ENCODE data around the gene ELFN2. TPM values are rescaled to one million over a fixed set of nuclear protein-coding genes. Genes with fewer than 3 reads are reported as not detected.

Gene ELFN2
- total and polyA plus RNA-seq, 4 donors: 0.62 to 6.8 (median 1.6) TPM

- no peak for TF ChIP-seq CTCF (IDR thresholded peaks at IDR 0.05; ENCODE audit: control extremely low read depth, extremely low read depth)
- Histone ChIP-seq H3K9me3 (ENCODE audit: control insufficient read depth in 4 of 4, insufficient read depth in 3 of 4, low read length in 3 of 4) (no peaks in the 10 kb centered on the region), H3K36me3 (ENCODE audit: control insufficient read depth in 4 of 4, insufficient read depth in 4 of 4, low read length in 4 of 4) (no peaks in the 10 kb centered on the region), H3K27me3 (ENCODE audit: control insufficient read depth in 3 of 3, insufficient read depth in 3 of 3, low read length in 2 of 3) (peaks cover 0 to 4% (median 3%) of the 10 kb centered on the region in 3 donors), H3K9ac (ENCODE audit: insufficient read depth in 1 of 2, low read length in 2 of 2) (no peak overlapping the region), H3K4me1 (ENCODE audit: control insufficient read depth in 5 of 5, insufficient read depth in 5 of 5, low read length in 5 of 5) (peaks cover 0 to 4% (median 0%) of the 10 kb centered on the region in 5 donors), H3K27ac (ENCODE audit: low read depth in 1 of 2, low read length in 1 of 2) (no peak overlapping the region), H3K4me3 (no peak overlapping the region)
- WGBS, 2 donors: 82 to 90% methylated on average over 18 of the region's 18 CpGs
- no peak for DNase-seq
- no peak for ATAC-seq (ENCODE audit: insufficient read depth, low FRiP score)
Measured at GRCh38 chr22:37448516-37449127, 21.3 kb upstream of the ELFN2 start.

- no peak overlapping the region for H3K9ac ChIP-seq (ENCODE audit: insufficient read depth in 1 of 2, low read length in 2 of 2)
- DNase-seq (no peak), ATAC-seq (ENCODE audit: insufficient read depth, low FRiP score) (no peak)
- no peak for TF ChIP-seq CTCF (IDR thresholded peaks at IDR 0.05; ENCODE audit: control extremely low read depth, extremely low read depth)
- H3K4me3 ChIP-seq: no peak overlapping the region
- no peak overlapping the region for H3K27ac ChIP-seq (ENCODE audit: low read depth in 1 of 2, low read length in 1 of 2)
- H3K4me1 ChIP-seq (ENCODE audit: control insufficient read depth in 5 of 5, insufficient read depth in 5 of 5, low read length in 5 of 5): peaks cover 0 to 4% (median 0%) of the 10 kb centered on the region in 5 donors
- H3K36me3 ChIP-seq (ENCODE audit: control insufficient read depth in 4 of 4, insufficient read depth in 4 of 4, low read length in 4 of 4): no peaks in the 10 kb centered on the region
- 87 to 90% methylated on average over 9 of the region's 9 CpGs for WGBS, 2 donors
- peaks cover 0 to 4% (median 3%) of the 10 kb centered on the region in 3 donors for H3K27me3 ChIP-seq (ENCODE audit: control insufficient read depth in 3 of 3, insufficient read depth in 3 of 3, low read length in 2 of 3)
- peaks cover 0 to 12% (median 3%) of the 10 kb centered on the region in 4 donors for H3K9me3 ChIP-seq (ENCODE audit: control insufficient read depth in 4 of 4, insufficient read depth in 3 of 4, low read length in 3 of 4)
Measured at GRCh38 chr22:37445501-37445900, 18.2 kb upstream of the ELFN2 start.

GRCh38 chr22:37443977-37444376, 16.7 kb upstream of the ELFN2 start:
- Histone ChIP-seq H3K9ac (ENCODE audit: insufficient read depth in 1 of 2, low read length in 2 of 2) (no peak overlapping the region), H3K27me3 (ENCODE audit: control insufficient read depth in 3 of 3, insufficient read depth in 3 of 3, low read length in 2 of 3) (peaks cover 0 to 4% (median 0%) of the 10 kb centered on the region in 3 donors), H3K9me3 (ENCODE audit: control insufficient read depth in 4 of 4, insufficient read depth in 3 of 4, low read length in 3 of 4) (peaks cover 0 to 12% (median 3%) of the 10 kb centered on the region in 4 donors), H3K27ac (ENCODE audit: low read depth in 1 of 2, low read length in 1 of 2) (no peak overlapping the region), H3K4me3 (no peak overlapping the region), H3K4me1 (ENCODE audit: control insufficient read depth in 5 of 5, insufficient read depth in 5 of 5, low read length in 5 of 5) (peaks cover 0 to 4% (median 0%) of the 10 kb centered on the region in 5 donors), H3K36me3 (ENCODE audit: control insufficient read depth in 4 of 4, insufficient read depth in 4 of 4, low read length in 4 of 4) (no peaks in the 10 kb centered on the region)
- DNase-seq: no peak
- ATAC-seq (ENCODE audit: insufficient read depth, low FRiP score): no peak
- TF ChIP-seq CTCF (IDR thresholded peaks at IDR 0.05; ENCODE audit: control extremely low read depth, extremely low read depth): no peak
- 85 to 86% methylated on average over 7 of the region's 7 CpGs for WGBS, 2 donors
